GM13977 (cell line): ENCODE data around the gene FHIT.

Experiments used
- DNase-seq: peaks from one replicate; pipeline ENCODE4 v3.0.0; 2012; ENCODE audit warnings: low spot score
- CTCF ChIP-seq: IDR thresholded peaks from 2 replicates; pipeline ENCODE4 v1.5.1; 2012; ENCODE audit warnings: mild to moderate bottlenecking, control low read depth; ENCODE audit not compliant: insufficient read depth; ENCODE audit errors: extremely low read depth, missing control alignments
- in situ Hi-C: fragments of 300-500 bp; cut with MboI; formaldehyde crosslinking; loops from one replicate; pipeline ENCODE4 v1.12.0; 2022; ENCODE audit warnings: low sequenced_read_pairs, low pct_unique_long_range_greater_than_20kb, mixed read lengths, inconsistent platforms; ENCODE audit not compliant: unreplicated experiment

The FHIT gene

GRCh38 chr3:60160822-60161748 lies 1090.2 kb downstream of the FHIT start:
- no peak for DNase-seq
- in situ Hi-C loops, result no loop called here
- TF ChIP-seq CTCF, result no peak

GRCh38 chr3:60160111-60160821 lies 1091.0 kb downstream of the FHIT start:
- no peak for TF ChIP-seq CTCF
- in situ Hi-C loops, result no loop called here
- DNase-seq, result no peak

DNA sequence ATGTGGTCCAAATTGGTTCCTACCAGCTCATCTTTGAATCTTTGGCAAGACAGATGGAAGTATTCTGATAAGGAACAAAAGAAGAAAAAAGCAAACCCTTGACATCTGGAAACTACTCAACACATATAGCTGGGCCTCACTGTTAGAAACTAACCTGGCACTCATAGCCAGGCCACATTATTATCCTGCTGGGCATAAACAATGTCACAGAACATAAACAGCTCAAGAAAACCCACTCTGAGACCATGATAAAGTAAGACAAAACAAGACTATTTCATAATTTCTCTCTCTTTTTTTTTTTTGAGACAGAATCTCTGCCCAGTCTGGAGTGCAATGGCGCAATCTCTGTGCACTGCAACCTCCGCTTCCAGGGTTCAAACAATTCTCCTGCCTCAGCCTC lies 1093.2 kb downstream of the FHIT start:
- in situ Hi-C loops, result no loop called here
- no peak for DNase-seq
- TF ChIP-seq CTCF, result no peak

- TF ChIP-seq CTCF, result no peak
- DNase-seq, result no peak
- in situ Hi-C loops, result no loop called here
Measured at GRCh38 chr3:60154011-60154410, 1097.2 kb downstream of the FHIT start.

DNA sequence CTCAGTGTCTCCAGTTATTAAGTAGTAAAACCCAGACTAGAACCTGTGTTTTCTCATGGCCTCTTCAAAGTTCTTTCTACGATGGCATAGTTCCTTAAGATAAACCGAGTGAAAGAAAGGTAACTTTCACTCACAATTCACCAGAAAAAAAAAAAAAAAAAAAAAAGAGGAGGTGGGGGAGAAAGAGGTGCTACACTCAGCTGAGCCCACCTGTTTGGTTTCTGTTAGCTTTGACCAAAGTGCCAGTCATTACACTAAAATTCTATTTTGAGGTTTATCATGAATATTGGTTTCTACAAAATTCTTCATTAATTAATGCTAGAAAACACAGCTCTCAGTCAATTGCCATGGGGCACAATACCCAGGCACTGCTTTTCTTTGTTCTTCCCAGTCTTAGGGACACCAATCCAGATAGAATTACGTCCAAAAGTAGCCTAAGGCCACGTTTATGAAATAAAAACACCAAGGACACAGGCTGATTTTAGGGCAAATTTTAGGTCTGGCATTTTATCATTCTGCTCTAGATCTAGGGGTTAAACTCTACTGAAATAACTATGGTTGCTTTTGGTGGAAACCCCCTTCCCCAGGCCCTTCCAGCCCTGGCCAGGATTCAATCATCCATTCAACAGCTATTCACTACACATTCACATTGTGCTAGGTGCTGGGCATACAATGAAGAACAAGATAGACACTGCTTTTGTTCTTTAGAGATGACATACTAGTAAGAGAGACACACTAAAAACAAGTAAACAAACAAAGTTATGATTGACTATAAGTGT lies 1097.8 kb downstream of the FHIT start:
- in situ Hi-C loops, result no loop called here
- DNase-seq, result no peak
- TF ChIP-seq CTCF, result no peak

DNA sequence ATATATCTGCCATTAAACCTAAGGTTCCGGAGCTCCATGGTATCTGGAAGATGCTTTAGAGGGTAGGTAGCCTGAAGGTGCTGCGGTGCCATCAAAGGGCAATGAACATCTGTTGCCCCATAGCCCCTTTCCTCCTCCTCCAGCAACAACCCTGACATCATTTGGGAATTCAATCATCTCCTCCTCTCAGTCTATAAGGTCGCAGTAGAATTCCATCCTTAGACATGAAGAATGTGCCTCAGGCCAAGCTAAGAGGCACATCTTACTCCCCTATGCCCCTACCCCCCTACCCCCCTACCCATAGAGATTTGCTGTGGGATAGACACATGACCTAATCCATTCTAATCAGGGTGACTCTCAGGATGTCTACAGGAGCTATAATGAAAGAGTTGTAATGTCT lies 1101.8 kb downstream of the FHIT start:
- no peak for TF ChIP-seq CTCF
- in situ Hi-C loops, result no loop called here
- no peak for DNase-seq
